Immature natural killer cell (primary cell): ENCODE results near the gene GALNT9. TPM values are rescaled to one million over a fixed set of nuclear protein-coding genes. Genes with fewer than 3 reads are reported as not detected.

ENCODE experiments used
- DNase-seq, 3 donors: peaks; one replicate each; pipeline ENCODE4 v3.0.0; 2022; ENCODE audit warnings: mixed read lengths in 1 of 3
- H3K27ac Mint-ChIP-seq, 6 donors: one replicate each; pipeline ENCODE4 v1.8.0; 2020; ENCODE audit warnings: mixed read lengths in 6 of 6, mild to moderate bottlenecking in 5 of 6, inconsistent platforms in 4 of 6, moderate library complexity in 3 of 6
- H3K27me3 Mint-ChIP-seq, 3 donors: one replicate each; pipeline ENCODE4 v1.8.0; 2020 to 2021; ENCODE audit warnings: low read depth in 3 of 3, mild to moderate bottlenecking in 3 of 3, mixed read lengths in 3 of 3, moderate library complexity in 3 of 3, inconsistent platforms in 1 of 3
- H3K36me3 Mint-ChIP-seq, 3 donors: one replicate each; pipeline ENCODE4 v1.8.0; 2020; ENCODE audit warnings: mixed read lengths in 3 of 3, inconsistent platforms in 2 of 3, mild to moderate bottlenecking in 2 of 3
- H3K4me1 Mint-ChIP-seq, 2 donors: one replicate each; pipeline ENCODE4 v1.8.0; 2020; ENCODE audit warnings: inconsistent platforms in 2 of 2, mild to moderate bottlenecking in 2 of 2, mixed read lengths in 2 of 2, moderate library complexity in 1 of 2
- H3K4me3 Mint-ChIP-seq, 5 donors: one replicate each; pipeline ENCODE4 v1.8.0; 2020; ENCODE audit warnings: mild to moderate bottlenecking in 5 of 5, mixed read lengths in 5 of 5, inconsistent platforms in 3 of 5, moderate library complexity in 3 of 5
- H3K9me3 Mint-ChIP-seq, 6 donors: one replicate each; pipeline ENCODE4 v1.8.0; 2020; ENCODE audit warnings: mild to moderate bottlenecking in 6 of 6, mixed read lengths in 6 of 6, inconsistent platforms in 4 of 6, moderate library complexity in 3 of 6
- polyA plus RNA-seq, 3 donors: library from polyadenylated mRNA; unstranded; fragments of 300-500 nt; fragmentation: Illumina TruSeq; gene quantifications; one replicate each; pipeline ENCODE4 v1.2.3, GENCODE V29; 2021

Gene GALNT9
- polyA plus RNA-seq, 3 donors from 2014 or later = not detected

- peaks cover 4 to 15% (median 10%) of the 10 kb centered on the region in 3 donors for H3K27me3 Mint-ChIP-seq
- no peak for DNase-seq
- H3K27ac Mint-ChIP-seq = no peak overlapping the region
- no peak overlapping the region for H3K4me3 Mint-ChIP-seq
- no peaks in the 10 kb centered on the region for H3K36me3 Mint-ChIP-seq
- peaks cover 0 to 2% (median 0%) of the 10 kb centered on the region in 6 donors for H3K9me3 Mint-ChIP-seq
- peaks cover 0 to 2% of the 10 kb centered on the region in 2 donors for H3K4me1 Mint-ChIP-seq
Measured at GRCh38 chr12:132288516-132289215, 40.7 kb downstream of the GALNT9 start.

- H3K36me3 Mint-ChIP-seq = no peaks in the 10 kb centered on the region
- peaks cover 4 to 15% (median 10%) of the 10 kb centered on the region in 3 donors for H3K27me3 Mint-ChIP-seq
- H3K9me3 Mint-ChIP-seq = peaks cover 0 to 2% (median 0%) of the 10 kb centered on the region in 6 donors
- no peak overlapping the region for H3K27ac Mint-ChIP-seq
- no peak overlapping the region for H3K4me3 Mint-ChIP-seq
- peaks cover 0 to 2% of the 10 kb centered on the region in 2 donors for H3K4me1 Mint-ChIP-seq
- DNase-seq = no peak
Measured at GRCh38 chr12:132287391-132288238, 41.8 kb downstream of the GALNT9 start.

GRCh38 chr12:132286912-132287311, 42.5 kb downstream of the GALNT9 start:
- Mint-ChIP-seq H3K27me3 (peaks cover 4 to 15% (median 10%) of the 10 kb centered on the region in 3 donors), H3K9me3 (peaks cover 0 to under 1% (median 0%) of the 10 kb centered on the region in 6 donors), H3K4me1 (peaks cover 0 to 2% of the 10 kb centered on the region in 2 donors), H3K4me3 (no peak overlapping the region), H3K27ac (no peak overlapping the region), H3K36me3 (no peaks in the 10 kb centered on the region)
- no peak for DNase-seq

- H3K27me3 Mint-ChIP-seq = peaks cover 2 to 15% (median 6%) of the 10 kb centered on the region in 3 donors
- DNase-seq = no peak
- H3K4me1 Mint-ChIP-seq = peaks cover 0 to 2% of the 10 kb centered on the region in 2 donors
- H3K36me3 Mint-ChIP-seq = no peaks in the 10 kb centered on the region
- peak overlapping the region in 1 of 5 donors; percentile 48 for H3K4me3 Mint-ChIP-seq
- H3K9me3 Mint-ChIP-seq = no peaks in the 10 kb centered on the region
- no peak overlapping the region for H3K27ac Mint-ChIP-seq
Measured at GRCh38 chr12:132285991-132286681, 43.3 kb downstream of the GALNT9 start.

GRCh38 chr12:132284827-132285741, 44.3 kb downstream of the GALNT9 start:
- peaks cover 0 to 2% of the 10 kb centered on the region in 2 donors for H3K4me1 Mint-ChIP-seq
- no peaks in the 10 kb centered on the region for H3K36me3 Mint-ChIP-seq
- peak overlapping the region in 2 of 5 donors; percentile 15 to 48 for H3K4me3 Mint-ChIP-seq
- no peak for DNase-seq
- no peaks in the 10 kb centered on the region for H3K9me3 Mint-ChIP-seq
- H3K27me3 Mint-ChIP-seq = peaks cover 5 to 10% (median 6%) of the 10 kb centered on the region in 3 donors
- H3K27ac Mint-ChIP-seq = no peak overlapping the region

GRCh38 chr12:132284071-132284826, 45.1 kb downstream of the GALNT9 start:
- Mint-ChIP-seq H3K9me3 (no peaks in the 10 kb centered on the region), H3K36me3 (no peaks in the 10 kb centered on the region), H3K4me3 (no peak overlapping the region), H3K27ac (peak overlapping the region in 1 of 6 donors; percentile 30), H3K4me1 (peaks cover 0 to 2% of the 10 kb centered on the region in 2 donors), H3K27me3 (peaks cover 6 to 10% (median 9%) of the 10 kb centered on the region in 3 donors)
- peak in 1 of 3 donors; percentile 6 for DNase-seq

- Mint-ChIP-seq H3K27me3 (peaks cover 6 to 10% (median 7%) of the 10 kb centered on the region in 3 donors), H3K36me3 (no peaks in the 10 kb centered on the region), H3K27ac (no peak overlapping the region), H3K4me1 (peaks cover 0 to 2% of the 10 kb centered on the region in 2 donors), H3K4me3 (no peak overlapping the region), H3K9me3 (no peaks in the 10 kb centered on the region)
- no peak for DNase-seq
Measured at GRCh38 chr12:132282950-132283771, 46.2 kb downstream of the GALNT9 start.

GRCh38 chr12:132282031-132282949, 47.1 kb downstream of the GALNT9 start:
- H3K4me1 Mint-ChIP-seq = peaks cover 0 to 2% of the 10 kb centered on the region in 2 donors
- H3K4me3 Mint-ChIP-seq = no peak overlapping the region
- no peak for DNase-seq
- H3K27ac Mint-ChIP-seq = no peak overlapping the region
- no peaks in the 10 kb centered on the region for H3K36me3 Mint-ChIP-seq
- peaks cover 4 to 11% (median 7%) of the 10 kb centered on the region in 3 donors for H3K27me3 Mint-ChIP-seq
- no peaks in the 10 kb centered on the region for H3K9me3 Mint-ChIP-seq

- Mint-ChIP-seq H3K9me3 (no peaks in the 10 kb centered on the region), H3K27ac (no peak overlapping the region), H3K36me3 (no peaks in the 10 kb centered on the region), H3K4me1 (peaks cover 0 to 2% of the 10 kb centered on the region in 2 donors), H3K4me3 (no peak overlapping the region), H3K27me3 (peaks cover 6 to 7% (median 7%) of the 10 kb centered on the region in 3 donors)
- no peak for DNase-seq
Measured at GRCh38 chr12:132281038-132281437, 48.4 kb downstream of the GALNT9 start.

GRCh38 chr12:132280406-132280805, 49.0 kb downstream of the GALNT9 start:
- Mint-ChIP-seq H3K4me3 (no peak overlapping the region), H3K9me3 (no peaks in the 10 kb centered on the region), H3K36me3 (no peaks in the 10 kb centered on the region), H3K4me1 (no peaks in the 10 kb centered on the region), H3K27ac (no peak overlapping the region), H3K27me3 (peaks cover 4 to 6% (median 5%) of the 10 kb centered on the region in 3 donors)
- DNase-seq = no peak

GRCh38 chr12:132279930-132280329, 49.5 kb downstream of the GALNT9 start:
- H3K4me1 Mint-ChIP-seq = no peaks in the 10 kb centered on the region

More at GRCh38 chr12:132279930-132280329, 49.5 kb downstream of the GALNT9 start:
- Mint-ChIP-seq H3K27ac (no peak overlapping the region), H3K36me3 (no peaks in the 10 kb centered on the region), H3K9me3 (no peaks in the 10 kb centered on the region), H3K27me3 (peaks cover 5 to 6% (median 6%) of the 10 kb centered on the region in 3 donors), H3K4me3 (no peak overlapping the region)
- DNase-seq = no peak
